Mesothelial cell of epicardium (in vitro differentiated cells): ENCODE results near the gene SRL. TPM values are rescaled to one million over a fixed set of nuclear protein-coding genes. Genes with fewer than 3 reads are reported as not detected.

Source experiments
- DNase-seq, 2 experiments: peaks; one replicate each; pipeline ENCODE4 v3.0.0; 2021; ENCODE audit warnings: low spot score in 2 of 2; ENCODE audit not compliant: unreplicated experiment in 2 of 2
- H3K27ac Mint-ChIP-seq: 2 replicates; pipeline ENCODE4 v1.8.0; 2021; ENCODE audit warnings: mixed read lengths
- H3K27me3 Mint-ChIP-seq: 2 replicates; pipeline ENCODE4 v1.8.0; 2021; ENCODE audit warnings: low read depth, mixed read lengths
- H3K36me3 Mint-ChIP-seq: 2 replicates; pipeline ENCODE4 v1.8.0; 2021; ENCODE audit warnings: mixed read lengths
- H3K4me1 Mint-ChIP-seq: 2 replicates; pipeline ENCODE4 v1.8.0; 2021; ENCODE audit warnings: mixed read lengths
- H3K4me3 Mint-ChIP-seq: 2 replicates; pipeline ENCODE4 v1.8.0; 2021; ENCODE audit warnings: mild to moderate bottlenecking, moderate library complexity, mixed read lengths
- H3K9me3 Mint-ChIP-seq: 2 replicates; pipeline ENCODE4 v1.8.0; 2021; ENCODE audit warnings: mixed read lengths
- CTCF ChIP-seq: fragments of 200-600 bp; sonication (generic); IDR thresholded peaks from one replicate; pipeline ENCODE4 v1.5.0; 2021; ENCODE audit warnings: antibody characterized with exemption; ENCODE audit not compliant: unreplicated experiment
- total RNA-seq: library from RNA; stranded (reverse); gene quantifications from 3 replicates; pipeline ENCODE4 v1.2.1, GENCODE V29; 2021

SRL gene
- total RNA-seq, 1 donor from 2014 or later, result 1.7 TPM

- no peaks in the 10 kb centered on the region for H3K27me3 Mint-ChIP-seq
- no peak for DNase-seq
Measured at GRCh38 chr16:4179020-4179419, 62.9 kb downstream of the SRL start.

GRCh38 chr16:4178468-4179010, 63.3 kb downstream of the SRL start:
- Mint-ChIP-seq H3K27me3 (no peaks in the 10 kb centered on the region), H3K9me3 (no peaks in the 10 kb centered on the region), H3K27ac (no peak overlapping the region), H3K36me3 (no peaks in the 10 kb centered on the region), H3K4me3 (no peak overlapping the region), H3K4me1 (no peaks in the 10 kb centered on the region)
- TF ChIP-seq CTCF, result no peak
- no peak for DNase-seq

More at GRCh38 chr16:4179020-4179419, 62.9 kb downstream of the SRL start:
- no peaks in the 10 kb centered on the region for H3K36me3 Mint-ChIP-seq
- no peak overlapping the region for H3K4me3 Mint-ChIP-seq
- no peaks in the 10 kb centered on the region for H3K9me3 Mint-ChIP-seq
- TF ChIP-seq CTCF, result no peak
- H3K27ac Mint-ChIP-seq, result peak overlapping the region; percentile 54
- H3K4me1 Mint-ChIP-seq, result no peaks in the 10 kb centered on the region

- Mint-ChIP-seq H3K27ac (no peak overlapping the region), H3K27me3 (no peaks in the 10 kb centered on the region)
- no peak for DNase-seq
Measured at GRCh38 chr16:4176906-4177417, 64.9 kb downstream of the SRL start.

GRCh38 chr16:4175849-4176248, 66.0 kb downstream of the SRL start:
- Mint-ChIP-seq H3K27ac (no peak overlapping the region), H3K4me3 (no peak overlapping the region), H3K9me3 (no peaks in the 10 kb centered on the region), H3K4me1 (no peaks in the 10 kb centered on the region), H3K36me3 (no peaks in the 10 kb centered on the region), H3K27me3 (no peaks in the 10 kb centered on the region)
- TF ChIP-seq CTCF, result no peak
- DNase-seq, result no peak

More at GRCh38 chr16:4176906-4177417, 64.9 kb downstream of the SRL start:
- Mint-ChIP-seq H3K4me1 (no peaks in the 10 kb centered on the region), H3K4me3 (no peak overlapping the region), H3K9me3 (no peaks in the 10 kb centered on the region), H3K36me3 (no peaks in the 10 kb centered on the region)
- no peak for TF ChIP-seq CTCF

GRCh38 chr16:4172070-4172469, 69.8 kb downstream of the SRL start:
- TF ChIP-seq CTCF, result no peak
- Mint-ChIP-seq H3K27ac (no peak overlapping the region), H3K4me1 (peaks cover 7% of the 10 kb centered on the region), H3K36me3 (no peaks in the 10 kb centered on the region), H3K27me3 (no peaks in the 10 kb centered on the region), H3K4me3 (no peak overlapping the region), H3K9me3 (no peaks in the 10 kb centered on the region)
- no peak for DNase-seq

GRCh38 chr16:4169415-4169814, 72.5 kb downstream of the SRL start:
- Mint-ChIP-seq H3K27ac (no peak overlapping the region), H3K4me3 (no peak overlapping the region), H3K27me3 (no peaks in the 10 kb centered on the region), H3K9me3 (no peaks in the 10 kb centered on the region), H3K36me3 (no peaks in the 10 kb centered on the region), H3K4me1 (peaks cover 7% of the 10 kb centered on the region)
- DNase-seq, result no peak
- no peak for TF ChIP-seq CTCF
